Activated T-cell treated with anti-CD3 and anti-CD28 coated beads, Interleukin-2, amount 50 U/mL, for 4 hours (primary cell): Measurements from ENCODE around the gene SLC22A14. TPM values are rescaled to one million over a fixed set of nuclear protein-coding genes. Genes with fewer than 3 reads are reported as not detected.
A peak's percentile ranks its signal among the peaks of the same experiment; 100 is the strongest.

Experiments
- ATAC-seq, 2 donors: fragments of 200-7000 bp; cut with Tn5 transposase; one replicate each; pipeline ENCODE4 v1.10.0; 2021
- DNase-seq: peaks from one replicate; pipeline ENCODE4 v3.0.0-alpha.2; 2020
- H3K27me3 Mint-ChIP-seq: one replicate; pipeline ENCODE4 v1.8.0; 2021; ENCODE audit warnings: low read depth, mixed read lengths
- H3K36me3 Mint-ChIP-seq: one replicate; pipeline ENCODE4 v1.8.0; 2022; ENCODE audit warnings: mixed read lengths; ENCODE audit not compliant: insufficient read depth
- H3K4me1 Mint-ChIP-seq: one replicate; pipeline ENCODE4 v1.8.0; 2021; ENCODE audit warnings: low read depth, mixed read lengths
- H3K4me3 Mint-ChIP-seq: one replicate; pipeline ENCODE4 v1.8.0; 2021; ENCODE audit warnings: mild to moderate bottlenecking, moderate library complexity, mixed read lengths
- H3K9me3 Mint-ChIP-seq: one replicate; pipeline ENCODE4 v1.8.0; 2021; ENCODE audit warnings: mixed read lengths
- total RNA-seq, 3 donors: library from RNA; stranded (reverse); gene quantifications; one replicate each; pipeline ENCODE4 v1.2.1, GENCODE V29; 2021

Gene SLC22A14
- total RNA-seq, 3 donors from 2014 or later, result not detected

DNA sequence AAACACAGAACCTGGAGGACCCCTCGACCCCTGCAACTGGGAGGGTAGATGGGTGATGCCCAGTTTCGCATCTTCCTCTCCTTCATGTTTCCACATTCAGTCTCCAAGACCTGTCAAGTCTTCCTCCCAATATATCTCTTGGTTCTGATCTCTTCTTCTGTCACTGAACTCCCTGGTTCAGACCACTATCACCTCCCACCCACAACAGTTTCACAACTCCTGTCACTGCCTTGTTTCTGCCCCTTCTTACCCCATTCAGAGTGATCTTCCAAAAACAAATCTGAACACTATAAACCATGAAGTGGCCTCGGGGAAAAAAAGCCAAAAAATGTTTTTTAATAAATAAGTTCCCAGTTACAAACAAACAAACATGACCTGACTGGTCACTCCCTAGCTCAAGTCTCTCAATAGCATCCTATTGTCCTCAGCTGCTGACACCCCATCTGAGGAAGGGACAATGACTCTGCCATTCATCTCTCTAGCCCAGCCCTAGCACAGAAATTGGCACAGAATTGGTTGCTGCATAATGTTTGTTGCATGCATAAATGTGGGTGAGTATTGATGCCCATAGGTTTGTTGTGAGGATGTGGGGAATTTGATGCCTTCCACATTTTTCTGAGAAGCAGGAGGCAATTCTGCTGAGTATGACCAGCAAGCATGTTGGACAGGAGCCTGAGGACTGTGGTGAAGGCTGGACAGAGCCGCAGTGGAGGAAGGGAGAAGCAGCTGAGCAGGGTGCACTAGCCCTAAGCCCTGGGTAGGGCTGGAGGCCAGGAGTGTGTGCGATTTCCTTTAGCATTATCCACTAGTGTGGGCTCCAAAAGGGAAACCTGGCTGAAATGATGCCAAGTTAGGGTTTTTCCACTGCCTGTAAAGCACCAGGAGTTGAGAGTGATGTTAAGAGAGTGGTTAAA is 52.3 kb downstream of the SLC22A14 start:
- Mint-ChIP-seq H3K4me3 (no peak overlapping the region), H3K36me3 (no peaks in the 10 kb centered on the region), H3K9me3 (no peaks in the 10 kb centered on the region), H3K27me3 (peaks cover 15% of the 10 kb centered on the region), H3K4me1 (no peaks in the 10 kb centered on the region)
- ATAC-seq, result no peak
- DNase-seq, result no peak

GRCh38 chr3:38335263-38335662 is 53.2 kb downstream of the SLC22A14 start:
- Mint-ChIP-seq H3K9me3 (no peaks in the 10 kb centered on the region), H3K4me1 (no peaks in the 10 kb centered on the region), H3K4me3 (no peak overlapping the region), H3K36me3 (no peaks in the 10 kb centered on the region), H3K27me3 (peaks cover 17% of the 10 kb centered on the region)
- ATAC-seq (no peak), DNase-seq (no peak)

DNA sequence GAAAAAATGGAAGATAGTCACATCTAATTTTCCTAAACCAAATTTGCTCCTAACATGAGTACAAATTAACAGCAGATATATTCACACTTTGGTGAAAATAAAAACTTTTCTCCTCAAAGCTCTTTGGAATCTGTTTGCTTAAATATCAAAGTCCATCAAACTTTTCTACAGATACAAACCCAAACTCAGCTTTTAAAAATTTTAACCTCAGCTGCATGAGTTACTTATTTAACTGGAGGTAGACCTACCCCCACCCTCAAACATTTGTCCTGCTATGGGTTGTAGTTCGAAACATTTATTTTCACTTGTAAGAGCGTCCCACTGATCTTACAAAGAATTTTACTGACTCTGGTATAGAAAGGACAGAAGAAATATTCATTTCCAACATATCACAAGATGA is 55.6 kb downstream of the SLC22A14 start:
- ATAC-seq, result no peak
- no peaks in the 10 kb centered on the region for H3K9me3 Mint-ChIP-seq
- no peaks in the 10 kb centered on the region for H3K36me3 Mint-ChIP-seq
- H3K27me3 Mint-ChIP-seq, result peaks cover 14% of the 10 kb centered on the region
- H3K4me1 Mint-ChIP-seq, result no peaks in the 10 kb centered on the region
- DNase-seq, result no peak
- H3K4me3 Mint-ChIP-seq, result no peak overlapping the region

GRCh38 chr3:38343797-38344594 is 61.9 kb downstream of the SLC22A14 start:
- H3K9me3 Mint-ChIP-seq, result no peaks in the 10 kb centered on the region
- DNase-seq, result no peak
- H3K27me3 Mint-ChIP-seq, result peaks cover 2% of the 10 kb centered on the region
- peaks cover 2% of the 10 kb centered on the region for H3K4me1 Mint-ChIP-seq
- ATAC-seq, result no peak
- no peaks in the 10 kb centered on the region for H3K36me3 Mint-ChIP-seq
- no peak overlapping the region for H3K4me3 Mint-ChIP-seq

- ATAC-seq, result peak in 1 of 2 donors; percentile 8
- H3K36me3 Mint-ChIP-seq, result no peaks in the 10 kb centered on the region
- DNase-seq, result no peak
- no peaks in the 10 kb centered on the region for H3K9me3 Mint-ChIP-seq
- H3K27me3 Mint-ChIP-seq, result no peaks in the 10 kb centered on the region
- peak overlapping the region; percentile 78 for H3K4me3 Mint-ChIP-seq
- peaks cover 2% of the 10 kb centered on the region for H3K4me1 Mint-ChIP-seq
Observed at GRCh38 chr3:38345879-38346586, 63.9 kb downstream of the SLC22A14 start.

DNA sequence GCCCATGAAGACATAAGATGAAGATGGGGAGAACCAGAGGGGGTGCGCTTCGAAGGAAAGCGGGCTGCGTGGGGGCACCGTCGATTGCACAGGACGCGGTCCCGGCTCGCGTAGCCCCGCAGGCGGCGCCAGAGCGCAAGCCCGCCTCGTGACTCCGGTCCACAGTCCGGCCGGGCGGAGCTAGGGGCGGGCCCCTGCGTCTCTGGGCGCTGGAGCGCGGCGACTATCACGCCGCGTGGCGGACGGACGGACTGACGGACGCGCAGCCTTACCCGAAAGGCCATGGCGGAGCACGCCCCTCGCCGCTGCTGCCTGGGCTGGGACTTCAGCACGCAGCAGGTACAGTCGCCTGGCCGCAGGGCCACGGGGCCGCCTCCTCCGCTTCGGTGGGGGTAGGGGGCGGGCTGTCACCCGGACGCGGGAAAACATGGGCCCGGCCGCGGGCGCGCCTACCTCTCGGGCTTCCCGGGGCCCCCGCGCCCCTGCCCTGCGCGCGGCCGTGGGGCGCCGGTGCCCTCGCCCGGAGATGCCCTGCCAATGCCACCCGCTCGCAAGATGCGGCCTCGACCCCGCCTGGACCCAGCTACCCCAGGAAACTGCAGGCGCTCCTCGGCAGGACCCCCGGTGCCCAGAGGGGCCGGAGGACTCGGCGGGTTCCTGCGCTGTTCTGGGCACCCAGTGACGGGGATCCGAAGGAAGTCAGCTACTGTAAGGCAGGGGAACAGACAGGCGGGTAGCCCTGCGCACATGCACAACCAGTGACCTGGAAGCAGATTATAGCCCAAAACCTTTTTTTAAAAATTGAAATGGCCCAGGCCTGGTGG is 64.7 kb downstream of the SLC22A14 start, which contains the start of gene XYLB:
TSS of gene XYLB (plus strand) at position 199 of the 824 bp plus-strand sequence. CDS start at position 283, 84 bp downstream.
- Mint-ChIP-seq H3K4me1 (peaks cover 2% of the 10 kb centered on the region), H3K36me3 (no peaks in the 10 kb centered on the region), H3K27me3 (no peaks in the 10 kb centered on the region), H3K9me3 (no peaks in the 10 kb centered on the region), H3K4me3 (peak within 1 kb of the TSS; percentile 78)
- ATAC-seq, result peak; percentile 98 to 100
- peak; percentile 63 for DNase-seq

GRCh38 chr3:38347421-38348200 is 65.5 kb downstream of the SLC22A14 start:
- H3K27me3 Mint-ChIP-seq, result no peaks in the 10 kb centered on the region
- no peak for DNase-seq

GRCh38 chr3:38348903-38349302 is 66.8 kb downstream of the SLC22A14 start:
- Mint-ChIP-seq H3K4me3 (no peak overlapping the region), H3K27me3 (no peaks in the 10 kb centered on the region), H3K4me1 (peaks cover 2% of the 10 kb centered on the region), H3K36me3 (no peaks in the 10 kb centered on the region), H3K9me3 (no peaks in the 10 kb centered on the region)
- ATAC-seq, result no peak
- DNase-seq, result no peak

More at GRCh38 chr3:38347421-38348200, 65.5 kb downstream of the SLC22A14 start:
- Mint-ChIP-seq H3K4me3 (peak overlapping the region; percentile 74), H3K36me3 (no peaks in the 10 kb centered on the region), H3K9me3 (no peaks in the 10 kb centered on the region), H3K4me1 (peaks cover 2% of the 10 kb centered on the region)
- ATAC-seq, result no peak

GRCh38 chr3:38349684-38350359 is 67.7 kb downstream of the SLC22A14 start:
- Mint-ChIP-seq H3K4me3 (no peak overlapping the region), H3K36me3 (no peaks in the 10 kb centered on the region), H3K9me3 (no peaks in the 10 kb centered on the region), H3K27me3 (no peaks in the 10 kb centered on the region), H3K4me1 (peaks cover 2% of the 10 kb centered on the region)
- DNase-seq (no peak), ATAC-seq (no peak)

DNA sequence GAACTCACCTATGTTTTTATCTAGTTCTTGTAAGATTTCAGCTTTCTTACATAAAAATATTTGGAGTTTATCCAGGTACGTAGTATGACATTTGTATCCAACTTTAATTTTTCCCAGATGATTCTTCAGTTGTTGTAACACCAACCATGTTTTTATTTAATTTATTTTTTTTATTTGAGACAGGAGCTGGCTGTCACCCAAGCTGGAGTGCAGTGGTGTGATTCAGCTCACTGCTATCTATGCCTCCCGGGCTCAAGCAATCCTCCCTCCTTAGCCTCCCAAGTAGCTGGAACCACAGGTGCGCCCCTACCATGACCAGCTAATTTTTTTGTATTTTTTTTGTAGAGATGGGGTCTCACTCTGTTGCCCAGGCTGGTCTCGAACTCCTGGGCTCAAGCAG is 71.1 kb downstream of the SLC22A14 start:
- Mint-ChIP-seq H3K27me3 (no peaks in the 10 kb centered on the region), H3K4me3 (no peak overlapping the region), H3K4me1 (peaks cover under 1% of the 10 kb centered on the region), H3K36me3 (no peaks in the 10 kb centered on the region), H3K9me3 (no peaks in the 10 kb centered on the region)
- ATAC-seq (no peak), DNase-seq (no peak)

GRCh38 chr3:38354588-38355330 is 72.7 kb downstream of the SLC22A14 start:
- no peaks in the 10 kb centered on the region for H3K9me3 Mint-ChIP-seq
- H3K27me3 Mint-ChIP-seq, result no peaks in the 10 kb centered on the region
- no peak overlapping the region for H3K4me3 Mint-ChIP-seq
- no peaks in the 10 kb centered on the region for H3K36me3 Mint-ChIP-seq
- no peak for ATAC-seq
- no peak for DNase-seq
- H3K4me1 Mint-ChIP-seq, result no peaks in the 10 kb centered on the region

- DNase-seq, result no peak
- no peaks in the 10 kb centered on the region for H3K9me3 Mint-ChIP-seq
- no peak for ATAC-seq
- H3K4me3 Mint-ChIP-seq, result no peak overlapping the region
- H3K4me1 Mint-ChIP-seq, result peaks cover 2% of the 10 kb centered on the region
- no peaks in the 10 kb centered on the region for H3K36me3 Mint-ChIP-seq
- H3K27me3 Mint-ChIP-seq, result no peaks in the 10 kb centered on the region
Observed at GRCh38 chr3:38359038-38359437, 76.9 kb downstream of the SLC22A14 start.
